WTC11 (cell line): ENCODE measurements around the gene GLRA1. TPM values are rescaled to one million over a fixed set of nuclear protein-coding genes. Genes with fewer than 3 reads are reported as not detected.

Experiments
- ATAC-seq: fragments of 200-7000 bp; cut with Tn5 transposase; 2 replicates; pipeline ENCODE4 v1.10.0; 2021; ENCODE audit warnings: mild to moderate bottlenecking, moderate library complexity
- CTCF ChIA-PET: fragments of 300-600 bp; sonication (Branson Sonifier 250); formaldehyde crosslinking; loops from one replicate; lab custom pipeline; 2021; ENCODE audit warnings: antibody characterized with exemption; lab: Charles Lee
- POLR2A ChIA-PET: fragments of 350-600 bp; sonication (Branson Sonifier 250); formaldehyde crosslinking; loops from one replicate; lab custom pipeline; 2021; ENCODE audit warnings: antibody characterized with exemption; lab: Charles Lee
- DNase-seq: peaks from one replicate; pipeline ENCODE4 v3.0.0; 2021; ENCODE audit warnings: low spot score
- H3K27ac Mint-ChIP-seq: 2 replicates; pipeline ENCODE4 v1.8.0; 2021; ENCODE audit warnings: mixed read lengths
- H3K27me3 Mint-ChIP-seq: 2 replicates; pipeline ENCODE4 v1.8.0; 2021; ENCODE audit warnings: low read depth, mild to moderate bottlenecking, moderate library complexity, mixed read lengths
- H3K36me3 Mint-ChIP-seq: 2 replicates; pipeline ENCODE4 v1.8.0; 2021; ENCODE audit warnings: mixed read lengths
- H3K4me1 Mint-ChIP-seq: 2 replicates; pipeline ENCODE4 v1.8.0; 2022; ENCODE audit warnings: mixed read lengths
- H3K4me3 Mint-ChIP-seq: 2 replicates; pipeline ENCODE4 v1.8.0; 2021; ENCODE audit warnings: mild to moderate bottlenecking, moderate library complexity, mixed read lengths
- H3K9me3 Mint-ChIP-seq: 2 replicates; pipeline ENCODE4 v1.8.0; 2021; ENCODE audit warnings: mixed read lengths
- CDX4 ChIP-seq: fragments of 250-450 bp; sonication (Bioruptor Pico); IDR thresholded peaks from 2 replicates; pipeline ENCODE4 v1.9.0; 2021; ENCODE audit warnings: moderate library complexity, mild to moderate bottlenecking, inconsistent platforms, borderline replicate concordance
- ESRRA ChIP-seq: sonication (generic); formaldehyde crosslinking; IDR thresholded peaks from 2 replicates; pipeline ENCODE4 v1.8.1; 2022; ENCODE audit warnings: mild to moderate bottlenecking, missing genetic modification reagents, borderline replicate concordance
- FOXJ3 ChIP-seq: sonication (generic); formaldehyde crosslinking; IDR thresholded peaks from 2 replicates; pipeline ENCODE4 v1.9.0; 2021; ENCODE audit warnings: missing genetic modification reagents, mild to moderate bottlenecking, borderline replicate concordance
- GABPB1 ChIP-seq: sonication (generic); formaldehyde crosslinking; IDR thresholded peaks from 2 replicates; pipeline ENCODE4 v1.8.1; 2023; ENCODE audit warnings: mild to moderate bottlenecking, missing genetic modification reagents
- NFATC4 ChIP-seq: fragments of 250-450 bp; sonication (Bioruptor Pico); IDR thresholded peaks from 2 replicates; pipeline ENCODE4 v1.9.0; 2021; ENCODE audit warnings: mild to moderate bottlenecking
- PRRX2 ChIP-seq: fragments of 250-450 bp; sonication (Bioruptor Pico); IDR thresholded peaks from 2 replicates; pipeline ENCODE4 v1.8.0; 2021; ENCODE audit warnings: mild to moderate bottlenecking
- STAT6 ChIP-seq: sonication (generic); formaldehyde crosslinking; conservative IDR thresholded peaks from 2 replicates; pipeline ENCODE4 v1.8.1; 2023; ENCODE audit warnings: mild to moderate bottlenecking, low read depth, missing genetic modification reagents, moderate library complexity
- ZNF138 ChIP-seq: sonication (generic); formaldehyde crosslinking; conservative IDR thresholded peaks from 2 replicates; pipeline ENCODE4 v1.8.1; 2022; ENCODE audit warnings: mild to moderate bottlenecking, moderate library complexity, missing genetic modification reagents
- ZNF219 ChIP-seq: sonication (generic); formaldehyde crosslinking; IDR thresholded peaks from 2 replicates; pipeline ENCODE4 v1.8.0; 2023; ENCODE audit warnings: missing genetic modification reagents, mild to moderate bottlenecking, borderline replicate concordance
- ZNF232 ChIP-seq: sonication (generic); formaldehyde crosslinking; IDR thresholded peaks from 2 replicates; pipeline ENCODE4 v1.8.0; 2022; ENCODE audit warnings: mild to moderate bottlenecking, missing genetic modification reagents
- ZNF396 ChIP-seq: fragments of 250-450 bp; sonication (Bioruptor Pico); IDR thresholded peaks from 2 replicates; pipeline ENCODE4 v1.8.0; 2021; ENCODE audit warnings: mild to moderate bottlenecking, moderate library complexity, borderline replicate concordance
- total RNA-seq: library from RNA; stranded (reverse); gene quantifications from 3 replicates; pipeline ENCODE4 v1.2.3, GENCODE V29; 2021
- TF ChIP-seq, protein P1 (sequence below): sonication (generic); formaldehyde crosslinking; IDR thresholded peaks from 2 replicates; pipeline ENCODE4 v1.8.1; 2022; ENCODE audit warnings: low read depth, missing genetic modification reagents, borderline replicate concordance
- TF ChIP-seq, protein P2 (sequence below): fragments of 250-450 bp; sonication (Bioruptor Pico); IDR thresholded peaks from 2 replicates; pipeline ENCODE4 v1.9.0; 2021; ENCODE audit warnings: mild to moderate bottlenecking
- TF ChIP-seq, protein P3 (sequence below): sonication (generic); formaldehyde crosslinking; IDR thresholded peaks from 2 replicates; pipeline ENCODE4 v1.8.0; 2023; ENCODE audit warnings: missing genetic modification reagents
- TF ChIP-seq, protein P4 (sequence below): sonication (generic); formaldehyde crosslinking; IDR thresholded peaks from 2 replicates; pipeline ENCODE4 v1.8.1; 2023; ENCODE audit warnings: mild to moderate bottlenecking, moderate library complexity, missing genetic modification reagents

Gene GLRA1
- total RNA-seq, 1 experiment from 2014 or later = not detected

DNA sequence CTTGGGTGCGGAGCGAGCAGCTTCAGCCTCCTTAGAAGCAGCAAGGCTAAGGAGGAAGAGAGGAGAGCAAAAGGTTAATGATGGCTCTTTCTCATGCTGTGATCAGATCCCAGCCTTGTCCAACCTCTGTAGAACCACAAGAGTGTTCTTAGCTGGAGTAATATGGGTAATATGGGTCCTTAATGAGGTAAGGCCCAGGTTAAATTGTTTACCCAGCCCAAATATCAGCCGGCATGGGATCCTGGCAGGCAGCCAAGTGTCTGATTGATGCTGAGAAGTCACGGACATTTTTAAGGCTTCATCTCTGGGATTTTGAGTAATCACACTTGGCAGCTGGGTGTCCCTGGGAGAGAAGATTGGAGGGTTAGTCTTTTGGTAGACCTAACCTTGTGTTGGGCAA lies 32.3 kb downstream of the GLRA1 start:
- TF ChIP-seq PRRX2 (CRISPR knock-in tag) (no peak), CDX4 (CRISPR knock-in tag) (no peak), ZNF138 (CRISPR knock-in tag) (no peak), GABPB1 (no peak), FOXJ3 (no peak), ZNF396 (CRISPR knock-in tag) (no peak), ZNF232 (no peak), NFATC4 (CRISPR knock-in tag) (no peak), ESRRA (CRISPR knock-in tag) (no peak)
- TF ChIP-seq, protein P1, sequence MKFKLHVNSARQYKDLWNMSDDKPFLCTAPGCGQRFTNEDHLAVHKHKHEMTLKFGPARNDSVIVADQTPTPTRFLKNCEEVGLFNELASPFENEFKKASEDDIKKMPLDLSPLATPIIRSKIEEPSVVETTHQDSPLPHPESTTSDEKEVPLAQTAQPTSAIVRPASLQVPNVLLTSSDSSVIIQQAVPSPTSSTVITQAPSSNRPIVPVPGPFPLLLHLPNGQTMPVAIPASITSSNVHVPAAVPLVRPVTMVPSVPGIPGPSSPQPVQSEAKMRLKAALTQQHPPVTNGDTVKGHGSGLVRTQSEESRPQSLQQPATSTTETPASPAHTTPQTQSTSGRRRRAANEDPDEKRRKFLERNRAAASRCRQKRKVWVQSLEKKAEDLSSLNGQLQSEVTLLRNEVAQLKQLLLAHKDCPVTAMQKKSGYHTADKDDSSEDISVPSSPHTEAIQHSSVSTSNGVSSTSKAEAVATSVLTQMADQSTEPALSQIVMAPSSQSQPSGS (CRISPR knock-in tag) = no peak
- TF ChIP-seq, protein P2, sequence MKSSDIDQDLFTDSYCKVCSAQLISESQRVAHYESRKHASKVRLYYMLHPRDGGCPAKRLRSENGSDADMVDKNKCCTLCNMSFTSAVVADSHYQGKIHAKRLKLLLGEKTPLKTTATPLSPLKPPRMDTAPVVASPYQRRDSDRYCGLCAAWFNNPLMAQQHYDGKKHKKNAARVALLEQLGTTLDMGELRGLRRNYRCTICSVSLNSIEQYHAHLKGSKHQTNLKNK (CRISPR knock-in tag) = no peak
- TF ChIP-seq, protein P3, sequence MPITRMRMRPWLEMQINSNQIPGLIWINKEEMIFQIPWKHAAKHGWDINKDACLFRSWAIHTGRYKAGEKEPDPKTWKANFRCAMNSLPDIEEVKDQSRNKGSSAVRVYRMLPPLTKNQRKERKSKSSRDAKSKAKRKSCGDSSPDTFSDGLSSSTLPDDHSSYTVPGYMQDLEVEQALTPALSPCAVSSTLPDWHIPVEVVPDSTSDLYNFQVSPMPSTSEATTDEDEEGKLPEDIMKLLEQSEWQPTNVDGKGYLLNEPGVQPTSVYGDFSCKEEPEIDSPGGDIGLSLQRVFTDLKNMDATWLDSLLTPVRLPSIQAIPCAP (CRISPR knock-in tag) = no peak
- TF ChIP-seq, protein P4, sequence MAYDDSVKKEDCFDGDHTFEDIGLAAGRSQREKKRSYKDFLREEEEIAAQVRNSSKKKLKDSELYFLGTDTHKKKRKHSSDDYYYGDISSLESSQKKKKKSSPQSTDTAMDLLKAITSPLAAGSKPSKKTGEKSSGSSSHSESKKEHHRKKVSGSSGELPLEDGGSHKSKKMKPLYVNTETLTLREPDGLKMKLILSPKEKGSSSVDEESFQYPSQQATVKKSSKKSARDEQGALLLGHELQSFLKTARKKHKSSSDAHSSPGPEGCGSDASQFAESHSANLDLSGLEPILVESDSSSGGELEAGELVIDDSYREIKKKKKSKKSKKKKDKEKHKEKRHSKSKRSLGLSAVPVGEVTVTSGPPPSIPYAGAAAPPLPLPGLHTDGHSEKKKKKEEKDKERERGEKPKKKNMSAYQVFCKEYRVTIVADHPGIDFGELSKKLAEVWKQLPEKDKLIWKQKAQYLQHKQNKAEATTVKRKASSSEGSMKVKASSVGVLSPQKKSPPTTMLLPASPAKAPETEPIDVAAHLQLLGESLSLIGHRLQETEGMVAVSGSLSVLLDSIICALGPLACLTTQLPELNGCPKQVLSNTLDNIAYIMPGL (CRISPR knock-in tag) = no peak
- Mint-ChIP-seq H3K9me3 (peaks cover 2% of the 10 kb centered on the region; the same call in 1 of the 2 replicates), H3K27me3 (peaks cover 63% of the 10 kb centered on the region), H3K4me1 (peaks cover 10% of the 10 kb centered on the region), H3K27ac (no peak overlapping the region), H3K36me3 (no peaks in the 10 kb centered on the region), H3K4me3 (no peak overlapping the region)
- ATAC-seq (no peak), DNase-seq (no peak)
- POLR2A ChIA-PET = no interaction called here
- CTCF ChIA-PET = interaction anchor here (0.6 to 1.3 kb wide), 2 partner anchors 32 to 132 kb away, joined by 3 read pairs; partner anchors contain the start of gene GLRA1

- Mint-ChIP-seq H3K27ac (no peak overlapping the region), H3K27me3 (peaks cover 54% of the 10 kb centered on the region), H3K36me3 (no peaks in the 10 kb centered on the region), H3K4me3 (no peak overlapping the region), H3K4me1 (peaks cover 13% of the 10 kb centered on the region), H3K9me3 (peaks cover 4% of the 10 kb centered on the region; the same call in 1 of the 2 replicates)
- TF ChIP-seq ZNF219 (CRISPR knock-in tag) (no peak), STAT6 (CRISPR knock-in tag) (no peak)
- POLR2A ChIA-PET = no interaction called here
- no peak for DNase-seq
- CTCF ChIA-PET = interaction anchor here (0.6 to 3.2 kb wide), 3 partner anchors 34 to 253 kb away, joined by 4 to 12 read pairs (median 5); no protein-coding TSS in a partner anchor
- ATAC-seq = 0 out of 2 replicates have a peak, but pooled peaks have one; percentile 29
Observed at GRCh38 chr5:151890299-151890698, 34.4 kb downstream of the GLRA1 start.
